Measurements from ENCODE around the gene ZCCHC14.
A peak's percentile ranks its signal among the peaks of the same experiment; 100 is the strongest.
"Not testable (repeated sequence)": the region's sequence is repeated elsewhere in the genome, so short reads cannot be mapped to it uniquely, and the experiment has no call there.

Gene ZCCHC14

GRCh38 chr16:87404764-87405625 is 87.8 kb downstream of the ZCCHC14 start:
- DNase-seq, result no peak

GRCh38 chr16:87395181-87395842 is 97.5 kb downstream of the ZCCHC14 start:
- no peak for DNase-seq

DNA sequence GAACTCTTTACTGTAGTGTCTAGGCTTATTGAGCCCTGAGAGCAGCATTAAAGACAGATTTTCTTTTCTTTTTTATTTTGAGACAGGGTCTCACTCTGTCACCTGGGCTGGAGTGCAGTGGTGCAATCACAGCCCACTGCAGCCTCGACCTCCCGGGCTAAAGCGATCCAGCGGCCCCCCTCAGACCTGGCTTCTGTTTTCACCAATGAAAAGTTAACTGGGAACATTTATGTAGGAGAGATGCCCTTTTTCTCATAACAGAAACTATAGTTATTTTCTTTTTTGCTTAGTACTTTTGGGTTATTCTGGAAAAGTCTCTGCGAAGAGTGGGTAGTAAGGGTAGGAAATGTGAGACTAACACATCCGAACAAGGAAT is 99.2 kb downstream of the ZCCHC14 start:
- no peak for DNase-seq

DNA sequence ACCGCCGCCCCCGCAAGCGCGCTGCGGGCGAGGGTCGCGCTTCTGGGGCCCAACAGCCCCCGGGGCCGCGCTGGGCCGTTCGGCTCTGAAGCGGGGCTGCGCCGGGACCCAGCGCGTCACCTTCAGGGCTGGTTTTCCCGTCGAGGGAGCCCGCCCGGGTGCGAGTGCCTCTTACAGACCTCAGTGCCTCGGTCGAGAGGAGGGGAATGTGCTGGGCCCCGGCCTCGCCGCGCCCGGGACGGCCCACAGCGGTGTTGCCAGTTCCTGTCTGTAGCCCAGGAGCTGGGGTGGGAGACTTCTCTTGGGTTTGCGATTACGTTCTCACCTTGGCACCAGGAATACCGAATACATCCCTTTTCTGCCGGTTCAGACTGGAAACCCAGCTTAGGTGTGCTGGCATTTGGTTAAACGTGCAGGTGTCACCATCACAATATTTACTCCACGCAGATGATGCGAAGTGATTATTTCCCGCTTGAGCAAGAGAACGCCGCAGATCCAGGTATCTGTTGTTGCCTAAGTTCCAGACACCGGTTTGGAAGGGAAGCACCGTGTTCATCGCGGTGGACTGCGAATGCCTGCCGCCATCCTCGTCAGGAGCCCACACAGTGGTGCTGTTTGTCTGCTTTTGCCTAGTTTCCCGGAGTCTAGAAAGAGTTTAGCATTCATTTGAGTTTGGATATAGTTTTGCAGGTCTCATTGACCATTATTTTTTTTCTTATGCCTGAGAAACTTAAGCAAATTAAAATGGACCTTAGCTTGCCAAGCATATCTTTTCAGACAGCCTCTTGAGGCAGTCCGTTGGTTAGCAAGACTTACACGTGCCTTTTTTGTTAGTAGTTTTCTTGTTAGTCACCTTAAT is 99.8 kb downstream of the ZCCHC14 start:
- DNase-seq, result no peak

DNA sequence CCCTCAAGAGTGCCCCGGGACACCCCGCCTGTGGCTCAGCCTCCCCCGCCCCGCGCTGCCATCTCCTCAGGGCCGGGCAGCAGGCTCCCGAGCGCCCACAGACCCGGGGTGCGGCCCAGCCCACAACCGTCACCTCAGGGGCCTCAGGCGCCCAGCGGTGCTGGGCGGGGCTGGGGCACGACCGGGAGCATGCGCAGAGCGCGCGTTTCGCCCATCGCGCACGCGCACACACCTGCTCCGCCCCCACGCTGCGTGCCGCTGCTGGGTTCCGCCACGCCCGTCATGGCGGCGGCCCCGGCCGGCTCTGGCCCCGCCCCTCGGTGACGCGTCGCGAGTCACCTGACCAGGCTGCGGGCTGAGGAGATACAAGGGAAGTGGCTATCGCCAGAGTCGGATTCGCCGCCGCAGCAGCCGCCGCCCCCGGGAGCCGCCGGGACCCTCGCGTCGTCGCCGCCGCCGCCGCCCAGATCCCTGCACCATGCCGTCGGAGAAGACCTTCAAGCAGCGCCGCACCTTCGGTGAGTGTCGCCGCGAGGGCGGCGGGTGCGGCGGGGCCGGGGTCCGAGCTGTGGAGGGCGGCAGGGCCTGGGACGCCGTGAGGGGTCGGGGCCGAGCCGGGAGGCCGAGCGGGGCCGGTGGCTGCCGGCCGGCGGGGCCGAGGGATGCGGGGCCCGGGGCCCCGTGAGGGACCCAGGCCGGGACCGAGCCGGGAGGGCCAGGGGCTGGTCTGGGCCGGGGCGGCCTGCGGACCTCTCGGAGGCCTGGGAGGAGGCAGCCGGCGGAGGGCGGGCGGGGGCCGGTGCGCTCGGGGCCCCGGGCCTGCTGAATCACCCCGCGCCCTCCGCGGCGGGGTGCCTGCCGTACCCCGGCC is 100.6 kb downstream of the ZCCHC14 start, which contains the start of gene MAP1LC3B:
MAP1LC3B (plus strand) TSS at position 387 of the 871 bp plus-strand sequence; CDS start at position 479, 92 bp downstream.
- DNase-seq, result peak; percentile 68

GRCh38 chr16:87391324-87391949 is 101.4 kb downstream of the ZCCHC14 start:
- DNase-seq, result no peak

DNA sequence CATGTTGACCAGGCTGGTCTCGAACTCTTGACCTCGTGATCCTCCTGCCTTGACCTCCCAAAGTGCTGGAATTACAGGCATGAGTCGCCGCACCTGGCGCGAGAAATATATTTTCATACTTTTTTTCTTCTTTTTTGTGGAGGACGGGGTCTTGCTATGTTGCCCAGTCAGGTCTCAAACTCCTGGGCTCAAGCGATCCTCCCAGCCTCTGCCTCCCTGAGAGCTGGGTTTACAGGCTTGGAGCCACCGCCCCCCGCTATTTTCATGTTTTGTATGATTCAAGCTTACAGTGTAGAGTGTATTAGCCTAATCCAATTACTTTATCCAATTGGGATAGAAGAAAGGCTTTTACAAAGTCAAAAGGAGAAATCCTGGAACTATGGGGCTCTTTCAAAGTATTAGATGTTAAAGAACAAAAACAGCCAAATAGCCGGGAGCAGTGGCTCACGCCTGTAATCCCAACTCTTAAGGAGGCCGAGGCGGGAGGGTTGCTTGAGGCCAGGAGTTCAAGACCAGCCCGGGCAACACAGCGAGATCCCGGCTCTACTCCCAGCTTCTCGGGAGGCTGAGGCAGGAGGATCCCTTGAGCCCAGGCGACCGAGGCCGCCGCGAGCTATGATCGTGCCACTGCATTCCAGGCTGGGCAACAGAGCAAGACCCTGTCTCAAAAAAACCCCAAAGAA is 102.0 kb downstream of the ZCCHC14 start:
- no peak for DNase-seq

DNA sequence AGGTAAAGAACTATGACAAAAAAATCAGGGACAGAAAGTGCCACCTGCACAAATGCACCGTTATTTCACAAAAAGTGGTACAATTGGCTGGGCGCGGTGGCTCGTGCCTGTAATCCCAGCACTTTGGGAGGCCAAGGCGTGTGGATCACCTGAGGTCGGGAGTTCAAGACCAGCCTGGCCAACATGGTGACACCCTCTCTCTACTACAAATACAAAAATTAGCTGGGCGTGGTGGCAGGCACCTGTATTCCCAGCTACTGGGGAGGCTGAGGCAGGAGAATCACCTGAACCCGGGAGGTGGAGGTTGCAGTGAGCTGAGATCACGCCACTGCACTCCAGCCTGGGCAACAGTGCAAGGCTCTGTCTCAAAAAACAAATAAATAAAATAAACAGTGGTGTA is 102.9 kb downstream of the ZCCHC14 start:
- not testable (repeated sequence) for DNase-seq

DNA sequence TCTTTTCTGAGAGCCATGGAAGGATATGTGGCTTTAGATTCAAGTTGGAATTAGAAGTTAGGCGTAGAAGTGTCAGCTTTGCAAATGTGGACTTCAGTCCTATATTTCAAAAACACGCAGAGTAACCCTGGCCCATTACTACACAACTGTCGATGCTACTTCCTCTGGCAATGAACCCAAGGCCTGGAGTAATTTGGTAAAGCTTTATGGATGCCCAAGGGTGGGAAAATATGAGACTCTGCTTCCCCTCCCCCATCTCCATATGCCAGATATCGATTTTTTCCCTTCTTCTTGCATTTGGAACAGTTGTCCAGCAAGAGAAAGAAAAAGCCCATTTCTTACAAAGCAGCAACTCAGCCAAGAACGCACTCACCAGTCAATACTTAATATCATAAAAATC is 103.6 kb downstream of the ZCCHC14 start:
- DNase-seq, result peak; percentile 71

GRCh38 chr16:87388818-87389134 is 104.0 kb downstream of the ZCCHC14 start:
- no peak for DNase-seq

DNA sequence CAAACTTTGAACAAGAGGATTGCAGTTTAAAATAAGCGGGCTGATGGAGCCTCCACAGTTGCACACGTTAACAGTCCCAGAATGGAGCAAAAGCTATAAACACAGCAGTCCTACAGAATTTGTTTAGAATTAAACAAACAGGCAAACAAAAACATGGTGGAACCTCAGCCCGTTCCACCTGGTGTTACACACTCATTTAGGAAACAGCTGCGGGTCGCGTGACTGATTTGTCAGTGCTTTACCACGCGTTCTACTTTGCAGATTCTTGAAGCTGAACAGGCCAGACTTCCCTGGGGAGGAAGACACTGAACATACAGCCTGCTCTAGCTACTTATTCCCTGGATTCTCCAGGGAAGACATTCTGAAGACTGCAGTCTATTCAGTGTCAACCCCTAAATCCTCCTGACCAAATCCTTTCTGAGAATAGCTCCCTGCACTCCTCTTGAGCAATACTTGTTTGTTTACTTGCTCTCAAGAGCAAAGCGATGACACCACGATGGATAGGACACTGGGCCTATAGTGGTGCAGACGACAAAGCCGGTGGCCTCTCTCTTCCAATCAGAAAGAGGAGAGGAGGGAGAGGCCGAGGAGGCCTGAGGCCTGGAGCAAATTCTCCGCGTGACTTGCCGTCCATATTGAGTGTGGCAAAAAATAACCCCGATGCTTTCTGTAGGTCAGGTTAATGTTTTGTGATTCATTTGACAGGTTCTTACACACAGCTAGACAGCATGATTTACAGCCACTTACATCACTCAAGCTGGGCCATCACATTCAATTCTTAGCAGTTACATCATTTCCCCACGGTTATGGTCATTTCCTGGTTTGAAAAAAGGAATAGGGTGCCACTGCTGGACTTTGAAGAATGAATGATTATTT is 104.6 kb downstream of the ZCCHC14 start:
- DNase-seq, result peak; percentile 97

GRCh38 chr16:87384875-87385167 is 108.0 kb downstream of the ZCCHC14 start:
- DNase-seq, result not testable (repeated sequence)

- DNase-seq, result peak; percentile 41
Observed at GRCh38 chr16:87384162-87384874, 108.5 kb downstream of the ZCCHC14 start.

- peak; percentile 79 for DNase-seq
Observed at GRCh38 chr16:87383505-87384161, 109.2 kb downstream of the ZCCHC14 start, which contains the start of gene FBXO31. Gene FBXO31 (minus strand): TSS chr16:87383776. CDS start chr16:87383744, 32 bp downstream.

GRCh38 chr16:87382023-87382785 is 110.6 kb downstream of the ZCCHC14 start:
- no peak for DNase-seq

- no peak for DNase-seq
Observed at GRCh38 chr16:87380881-87381280, 111.9 kb downstream of the ZCCHC14 start.

DNA sequence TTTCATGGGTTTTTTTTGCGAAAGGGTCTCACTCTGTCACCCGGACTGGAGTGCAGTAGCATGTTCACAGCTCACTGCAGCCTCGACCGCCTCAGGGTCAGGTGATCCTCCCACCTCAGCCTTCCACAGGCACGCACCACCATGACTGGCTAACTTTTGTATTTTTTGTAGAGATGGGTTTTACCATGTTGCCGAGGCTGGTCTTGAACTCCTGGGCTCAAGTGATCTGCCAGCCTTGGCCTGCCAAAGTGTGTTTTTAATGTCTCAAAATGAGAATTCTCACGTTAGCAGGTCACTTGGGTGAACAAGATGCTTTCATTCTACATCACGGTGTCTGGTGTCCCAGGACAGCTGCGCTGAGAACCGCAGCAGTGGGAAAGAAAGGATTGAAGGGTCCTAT is 112.4 kb downstream of the ZCCHC14 start:
- DNase-seq, result no peak

GRCh38 chr16:87379312-87379752 is 113.5 kb downstream of the ZCCHC14 start:
- not testable (repeated sequence) for DNase-seq

Data from NCI-H524 treated with DMSO at 0.1 percent for 48 hours (cell line).